Fibroblast of villous mesenchyme (primary cell): Measurements from ENCODE around the gene SH2D1B. TPM values are rescaled to one million over a fixed set of nuclear protein-coding genes. Genes with fewer than 3 reads are reported as not detected.

ENCODE experiments used
- DNase-seq: peaks from one replicate; pipeline ENCODE4 v3.0.0-alpha.2; 2010; ENCODE audit warnings: low read depth
- H3K4me3 ChIP-seq: 2 replicates; pipeline ENCODE4 v1.5.1; 2011; ENCODE audit warnings: low read depth, mild to moderate bottlenecking, low read length
- total RNA-seq: library from RNA; depleted of rRNA; stranded (reverse); fragments of >200 nt; gene quantifications from 2 replicates; pipeline ENCODE4 v1.2.3, GENCODE V29; 2012
- TF ChIP-seq, protein P1 (sequence below): IDR thresholded peaks from 2 replicates; pipeline ENCODE4 v1.5.1; 2012; ENCODE audit warnings: low read depth, mild to moderate bottlenecking, low read length; ENCODE audit not compliant: insufficient read depth

Gene SH2D1B
- total RNA-seq, 1 donor, result not detected

GRCh38 chr1:162416215-162416614, 4.3 kb upstream of the SH2D1B start:
- no peak for DNase-seq
- TF ChIP-seq, protein P1, sequence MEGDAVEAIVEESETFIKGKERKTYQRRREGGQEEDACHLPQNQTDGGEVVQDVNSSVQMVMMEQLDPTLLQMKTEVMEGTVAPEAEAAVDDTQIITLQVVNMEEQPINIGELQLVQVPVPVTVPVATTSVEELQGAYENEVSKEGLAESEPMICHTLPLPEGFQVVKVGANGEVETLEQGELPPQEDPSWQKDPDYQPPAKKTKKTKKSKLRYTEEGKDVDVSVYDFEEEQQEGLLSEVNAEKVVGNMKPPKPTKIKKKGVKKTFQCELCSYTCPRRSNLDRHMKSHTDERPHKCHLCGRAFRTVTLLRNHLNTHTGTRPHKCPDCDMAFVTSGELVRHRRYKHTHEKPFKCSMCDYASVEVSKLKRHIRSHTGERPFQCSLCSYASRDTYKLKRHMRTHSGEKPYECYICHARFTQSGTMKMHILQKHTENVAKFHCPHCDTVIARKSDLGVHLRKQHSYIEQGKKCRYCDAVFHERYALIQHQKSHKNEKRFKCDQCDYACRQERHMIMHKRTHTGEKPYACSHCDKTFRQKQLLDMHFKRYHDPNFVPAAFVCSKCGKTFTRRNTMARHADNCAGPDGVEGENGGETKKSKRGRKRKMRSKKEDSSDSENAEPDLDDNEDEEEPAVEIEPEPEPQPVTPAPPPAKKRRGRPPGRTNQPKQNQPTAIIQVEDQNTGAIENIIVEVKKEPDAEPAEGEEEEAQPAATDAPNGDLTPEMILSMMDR, result no peak
- H3K4me3 ChIP-seq, result no peak overlapping the region

DNA sequence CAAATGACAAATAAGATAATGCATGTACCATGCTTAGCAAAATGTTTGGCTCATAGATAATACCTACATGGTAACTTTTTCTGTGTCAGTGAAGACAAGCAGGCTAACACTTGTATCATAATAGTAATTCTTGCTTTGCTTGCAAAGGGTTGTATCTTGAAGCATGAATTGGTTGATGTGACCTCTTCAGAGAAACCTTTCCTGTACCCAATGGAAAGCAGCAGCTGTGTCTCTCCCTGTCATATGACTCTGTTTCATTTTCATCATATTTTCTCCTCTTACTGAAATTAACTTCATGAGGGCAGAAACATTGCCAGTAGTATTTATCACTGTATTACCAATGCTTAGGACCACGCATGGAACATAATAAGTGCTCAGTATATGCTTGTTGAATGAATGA, 4.4 kb downstream of the SH2D1B start:
- H3K4me3 ChIP-seq, result no peak overlapping the region
- TF ChIP-seq, protein P1, result no peak
- no peak for DNase-seq

- H3K4me3 ChIP-seq, result no peak overlapping the region
- TF ChIP-seq, protein P1, result no peak
- DNase-seq, result no peak
Observed at GRCh38 chr1:162406811-162407210, 5.1 kb downstream of the SH2D1B start.

GRCh38 chr1:162405800-162406199, 6.1 kb downstream of the SH2D1B start:
- TF ChIP-seq, protein P1, result no peak
- peak; percentile 59 for DNase-seq
- no peak overlapping the region for H3K4me3 ChIP-seq

DNA sequence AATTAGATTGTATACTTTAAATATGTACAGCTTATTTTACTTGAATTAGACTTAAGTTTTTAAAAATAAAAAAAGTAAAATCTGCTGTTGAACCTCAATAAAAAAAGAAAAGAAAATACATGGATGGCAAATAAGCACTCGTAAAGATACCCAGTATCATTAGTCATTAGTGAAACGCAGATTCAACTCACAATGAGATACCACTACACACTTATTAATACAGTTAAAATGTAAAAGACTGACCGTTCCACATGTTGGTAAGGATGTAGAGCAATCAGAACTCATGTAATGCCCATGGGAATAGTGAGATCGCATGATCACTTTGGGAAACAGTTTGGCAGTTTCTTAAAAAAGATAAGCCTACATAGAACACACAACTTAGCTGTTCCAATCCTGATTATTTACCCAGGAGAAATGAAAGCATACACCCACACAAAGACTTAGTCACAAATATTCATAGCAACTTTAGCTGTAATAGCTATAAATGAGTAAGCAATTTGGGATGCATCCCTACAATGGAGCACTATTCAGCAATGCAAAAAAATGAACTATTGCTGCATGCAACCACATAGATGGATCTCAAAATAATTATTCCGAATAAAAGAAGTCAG, 7.3 kb downstream of the SH2D1B start:
- TF ChIP-seq, protein P1, result no peak

DNA sequence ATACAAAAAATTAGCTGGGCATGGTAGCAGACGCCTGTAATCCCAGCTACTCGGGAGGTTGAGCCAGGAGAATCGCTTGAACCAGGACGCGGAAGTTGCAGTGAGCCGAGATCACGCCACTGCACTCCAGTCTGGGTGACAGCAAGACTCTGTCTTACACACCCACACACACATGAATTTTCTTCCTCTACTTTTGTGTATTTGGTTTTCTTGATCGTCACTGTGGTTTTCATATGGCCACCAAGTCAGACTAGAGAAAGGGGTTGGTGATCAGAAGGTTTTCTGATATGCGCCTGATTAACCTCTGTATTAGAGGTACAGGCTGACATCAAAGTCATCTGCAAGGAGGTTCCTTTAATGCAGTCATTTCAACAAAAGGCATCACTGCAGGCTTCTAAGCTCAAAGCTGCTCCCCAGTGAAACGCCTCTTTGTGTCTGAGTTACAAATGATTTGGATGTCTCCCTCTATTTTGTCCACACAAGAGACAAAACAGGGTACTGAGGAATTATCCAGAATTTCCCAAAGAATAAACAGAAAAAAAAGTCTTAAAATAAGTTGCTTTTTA, 11.1 kb downstream of the SH2D1B start:
- H3K4me3 ChIP-seq, result no peak overlapping the region
- DNase-seq, result no peak
- TF ChIP-seq, protein P1, result no peak

More for the DNA sequence above, 7.3 kb downstream of the SH2D1B start:
- peak; percentile 66 for DNase-seq
- H3K4me3 ChIP-seq, result no peak overlapping the region

DNA sequence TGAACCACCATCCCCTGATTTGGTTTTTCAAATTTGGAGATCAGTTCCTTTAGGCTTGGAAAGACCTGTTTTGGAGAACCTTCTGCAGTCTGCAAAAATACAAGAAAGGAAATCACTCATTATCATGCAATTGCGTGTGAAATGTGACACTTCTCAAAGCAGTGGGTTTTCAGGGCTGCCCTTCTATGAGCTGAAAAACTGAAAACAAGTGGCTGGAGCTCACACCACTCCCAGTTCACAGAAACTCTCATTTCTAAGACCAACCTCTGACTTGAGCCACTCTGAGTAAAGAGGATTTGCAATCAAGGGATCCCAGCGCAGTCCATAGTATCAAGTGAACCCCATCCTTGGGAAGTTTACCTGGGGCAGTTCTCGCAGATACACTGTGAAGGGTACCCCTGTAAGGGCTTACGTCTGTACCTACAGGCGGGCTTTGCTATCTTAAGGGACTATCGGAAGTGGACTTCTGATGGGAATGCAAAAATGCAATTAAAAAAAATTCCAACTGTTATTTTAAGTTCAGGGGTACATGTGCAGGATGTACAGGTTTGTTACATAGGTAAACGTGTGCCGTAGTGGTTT, 12.8 kb downstream of the SH2D1B start:
- no peak for DNase-seq
- H3K4me3 ChIP-seq, result no peak overlapping the region
- TF ChIP-seq, protein P1, result no peak
